ENCODE measurements around the gene FZD7.

Gene FZD7

DNA sequence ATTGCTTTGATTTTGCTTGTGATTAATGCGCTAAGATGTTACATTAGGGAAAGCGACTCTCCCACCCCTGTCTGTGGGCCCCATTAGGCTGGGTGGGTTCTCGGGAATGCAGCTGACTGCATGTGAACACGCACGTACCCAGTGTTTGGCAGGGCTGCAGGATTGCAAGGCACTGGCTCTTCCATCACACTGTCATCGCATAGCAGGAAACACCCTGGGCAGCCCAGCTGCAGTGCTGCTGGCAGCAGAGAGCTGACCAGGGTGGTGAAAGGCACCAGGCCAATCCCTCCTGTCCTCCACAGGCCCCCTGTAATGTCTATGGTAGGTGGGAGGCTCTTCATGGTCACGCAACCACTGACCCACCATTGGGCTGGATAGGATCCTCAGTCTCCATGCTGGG is 34.4 kb upstream of the FZD7 start:
- DNase-seq = no peak
- no peak overlapping the region for H3K4me3 ChIP-seq (ENCODE audit: low read length)
- H3K4me2 ChIP-seq (ENCODE audit: low read length) = no peak overlapping the region
- no peak overlapping the region for H3K27ac ChIP-seq (ENCODE audit: low read depth, low read length)
- no peak overlapping the region for H2BK5ac ChIP-seq (ENCODE audit: low read length)
- no peaks in the 10 kb centered on the region for H3K27me3 ChIP-seq (ENCODE audit: insufficient read depth, low read length, poor library complexity)
- no peaks in the 10 kb centered on the region for H3K36me3 ChIP-seq (ENCODE audit: control insufficient read depth, insufficient read depth, low read length)
- H2AK5ac ChIP-seq (ENCODE audit: low read length) = no peak overlapping the region
- no peaks in the 10 kb centered on the region for H3K79me1 ChIP-seq (ENCODE audit: low read length)
- H3K56ac ChIP-seq (ENCODE audit: low read length) = no peak overlapping the region
- H3K18ac ChIP-seq (ENCODE audit: low read length) = no peak overlapping the region
- WGBS (ENCODE audit: extremely low coverage, insufficient coverage, low lambda C conversion rate) = no CpG with 5 or more reads among the region's 7 CpGs
- no peak overlapping the region for H4K5ac ChIP-seq (ENCODE audit: low read length)
- H2BK120ac ChIP-seq (ENCODE audit: low read depth, low read length) = no peak overlapping the region
- no peaks in the 10 kb centered on the region for H3K79me2 ChIP-seq (ENCODE audit: control insufficient read depth, insufficient read depth, low read length)
- no peak overlapping the region for H3K23ac ChIP-seq (ENCODE audit: low read length)
- peaks cover 9% of the 10 kb centered on the region for H3K4me1 ChIP-seq (ENCODE audit: control insufficient read depth, low read depth, low read length)
- no peak overlapping the region for H3K9ac ChIP-seq (ENCODE audit: low read length)
- H4K8ac ChIP-seq (ENCODE audit: low read depth, low read length) = no peak overlapping the region
- no peak overlapping the region for H2BK15ac ChIP-seq (replicated peaks; ENCODE audit: low read depth)
- H3K4ac ChIP-seq (ENCODE audit: low read depth, low read length) = no peak overlapping the region

DNA sequence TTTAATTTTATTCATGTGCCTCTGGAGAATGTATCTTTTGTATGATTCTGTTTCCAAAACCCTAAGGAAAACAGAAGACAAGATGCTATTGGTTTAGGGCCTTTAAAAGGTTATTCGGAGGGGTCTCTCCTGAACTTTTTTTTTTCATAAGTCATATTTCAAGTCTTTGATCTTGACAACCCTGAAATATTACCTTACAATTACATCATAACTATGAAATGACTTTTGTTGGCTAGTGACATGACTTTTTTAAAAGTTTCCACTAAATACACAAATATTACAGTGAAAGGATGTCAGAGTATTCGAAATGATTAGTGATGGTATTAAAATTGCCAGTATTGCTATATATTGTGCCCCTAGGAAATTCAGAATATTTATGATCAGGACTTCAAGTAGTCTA is 31.8 kb upstream of the FZD7 start:
- Histone ChIP-seq H3K18ac (ENCODE audit: low read length) (no peak overlapping the region), H2AK5ac (ENCODE audit: low read length) (no peak overlapping the region), H3K36me3 (ENCODE audit: control insufficient read depth, insufficient read depth, low read length) (no peaks in the 10 kb centered on the region), H4K5ac (ENCODE audit: low read length) (no peak overlapping the region), H3K23ac (ENCODE audit: low read length) (no peak overlapping the region), H4K8ac (ENCODE audit: low read depth, low read length) (no peak overlapping the region), H3K27me3 (ENCODE audit: insufficient read depth, low read length, poor library complexity) (no peaks in the 10 kb centered on the region), H3K4me1 (ENCODE audit: control insufficient read depth, low read depth, low read length) (peaks cover under 1% of the 10 kb centered on the region), H3K79me1 (ENCODE audit: low read length) (no peaks in the 10 kb centered on the region), H3K56ac (ENCODE audit: low read length) (no peak overlapping the region), H3K9ac (ENCODE audit: low read length) (no peak overlapping the region), H3K79me2 (ENCODE audit: control insufficient read depth, insufficient read depth, low read length) (no peaks in the 10 kb centered on the region), H2BK15ac (replicated peaks; ENCODE audit: low read depth) (no peak overlapping the region), H3K4me2 (ENCODE audit: low read length) (no peak overlapping the region), H2BK5ac (ENCODE audit: low read length) (no peak overlapping the region), H3K27ac (ENCODE audit: low read depth, low read length) (no peak overlapping the region), H3K4me3 (ENCODE audit: low read length) (no peak overlapping the region), H2BK120ac (ENCODE audit: low read depth, low read length) (no peak overlapping the region), H3K4ac (ENCODE audit: low read depth, low read length) (no peak overlapping the region)
- no peak for DNase-seq
- WGBS (ENCODE audit: extremely low coverage, insufficient coverage, low lambda C conversion rate) = no CpG with 5 or more reads among the region's 2 CpGs

GRCh38 chr2:202002381-202002780 is 31.3 kb upstream of the FZD7 start:
- Histone ChIP-seq H3K27me3 (ENCODE audit: insufficient read depth, low read length, poor library complexity) (no peaks in the 10 kb centered on the region), H3K4ac (ENCODE audit: low read depth, low read length) (no peak overlapping the region), H3K9ac (ENCODE audit: low read length) (no peak overlapping the region), H3K4me1 (ENCODE audit: control insufficient read depth, low read depth, low read length) (no peaks in the 10 kb centered on the region), H3K79me1 (ENCODE audit: low read length) (no peaks in the 10 kb centered on the region), H2BK5ac (ENCODE audit: low read length) (no peak overlapping the region), H3K4me2 (ENCODE audit: low read length) (no peak overlapping the region), H2BK15ac (replicated peaks; ENCODE audit: low read depth) (no peak overlapping the region), H3K79me2 (ENCODE audit: control insufficient read depth, insufficient read depth, low read length) (no peaks in the 10 kb centered on the region), H3K36me3 (ENCODE audit: control insufficient read depth, insufficient read depth, low read length) (no peaks in the 10 kb centered on the region), H4K8ac (ENCODE audit: low read depth, low read length) (no peak overlapping the region), H4K5ac (ENCODE audit: low read length) (no peak overlapping the region), H3K4me3 (ENCODE audit: low read length) (no peak overlapping the region), H3K27ac (ENCODE audit: low read depth, low read length) (no peak overlapping the region), H2BK120ac (ENCODE audit: low read depth, low read length) (no peak overlapping the region), H3K18ac (ENCODE audit: low read length) (no peak overlapping the region), H3K56ac (ENCODE audit: low read length) (no peak overlapping the region), H3K23ac (ENCODE audit: low read length) (no peak overlapping the region), H2AK5ac (ENCODE audit: low read length) (no peak overlapping the region)
- WGBS (ENCODE audit: extremely low coverage, insufficient coverage, low lambda C conversion rate) = no CpG with 5 or more reads among the region's 6 CpGs
- no peak for DNase-seq

GRCh38 chr2:202005272-202005887 is 28.3 kb upstream of the FZD7 start:
- H4K5ac ChIP-seq (ENCODE audit: low read length) = no peak overlapping the region

DNA sequence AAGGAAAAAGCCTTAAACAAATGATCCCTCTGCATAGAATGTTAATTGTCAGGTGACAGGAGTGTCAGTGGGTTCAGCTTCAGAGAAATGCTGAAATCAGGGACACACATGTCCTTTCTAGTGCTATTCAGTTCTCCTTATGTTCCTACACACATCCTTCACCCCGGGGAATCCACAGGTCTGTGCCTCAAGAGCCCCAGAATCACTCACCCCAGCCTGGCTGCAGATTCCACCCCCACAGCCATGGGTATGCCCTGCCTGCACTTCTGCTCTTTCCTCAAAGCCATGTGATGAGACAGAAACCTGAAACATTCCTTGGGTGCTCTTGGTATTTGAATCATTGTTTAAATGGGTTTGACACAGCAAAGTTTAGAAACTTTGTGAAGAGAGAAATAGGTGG is 27.4 kb upstream of the FZD7 start:
- Histone ChIP-seq H3K36me3 (ENCODE audit: control insufficient read depth, insufficient read depth, low read length) (no peaks in the 10 kb centered on the region), H4K8ac (ENCODE audit: low read depth, low read length) (no peak overlapping the region), H3K4me1 (ENCODE audit: control insufficient read depth, low read depth, low read length) (no peaks in the 10 kb centered on the region), H3K4ac (ENCODE audit: low read depth, low read length) (no peak overlapping the region), H3K9ac (ENCODE audit: low read length) (no peak overlapping the region), H2AK5ac (ENCODE audit: low read length) (no peak overlapping the region), H3K23ac (ENCODE audit: low read length) (no peak overlapping the region), H3K4me2 (ENCODE audit: low read length) (no peak overlapping the region), H4K5ac (ENCODE audit: low read length) (no peak overlapping the region), H2BK120ac (ENCODE audit: low read depth, low read length) (no peak overlapping the region), H3K27ac (ENCODE audit: low read depth, low read length) (no peak overlapping the region), H2BK5ac (ENCODE audit: low read length) (no peak overlapping the region), H3K18ac (ENCODE audit: low read length) (no peak overlapping the region), H3K27me3 (ENCODE audit: insufficient read depth, low read length, poor library complexity) (no peaks in the 10 kb centered on the region), H3K79me2 (ENCODE audit: control insufficient read depth, insufficient read depth, low read length) (no peaks in the 10 kb centered on the region), H3K56ac (ENCODE audit: low read length) (peak overlapping the region; percentile 30), H2BK15ac (replicated peaks; ENCODE audit: low read depth) (no peak overlapping the region), H3K4me3 (ENCODE audit: low read length) (no peak overlapping the region), H3K79me1 (ENCODE audit: low read length) (no peaks in the 10 kb centered on the region)
- WGBS (ENCODE audit: extremely low coverage, insufficient coverage, low lambda C conversion rate) = no CpG with 5 or more reads among the region's 1 CpG
- DNase-seq = no peak

More at GRCh38 chr2:202005272-202005887, 28.3 kb upstream of the FZD7 start:
- no peak for DNase-seq
- no peak overlapping the region for H4K8ac ChIP-seq (ENCODE audit: low read depth, low read length)
- no peak overlapping the region for H2BK5ac ChIP-seq (ENCODE audit: low read length)
- no peak overlapping the region for H2BK15ac ChIP-seq (replicated peaks; ENCODE audit: low read depth)
- H3K27me3 ChIP-seq (ENCODE audit: insufficient read depth, low read length, poor library complexity) = no peaks in the 10 kb centered on the region
- H3K27ac ChIP-seq (ENCODE audit: low read depth, low read length) = no peak overlapping the region
- H3K9ac ChIP-seq (ENCODE audit: low read length) = no peak overlapping the region
- H3K36me3 ChIP-seq (ENCODE audit: control insufficient read depth, insufficient read depth, low read length) = no peaks in the 10 kb centered on the region
- H2AK5ac ChIP-seq (ENCODE audit: low read length) = no peak overlapping the region
- no CpG with 5 or more reads among the region's 3 CpGs for WGBS (ENCODE audit: extremely low coverage, insufficient coverage, low lambda C conversion rate)
- no peak overlapping the region for H3K4me2 ChIP-seq (ENCODE audit: low read length)
- H3K4ac ChIP-seq (ENCODE audit: low read depth, low read length) = peak overlapping the region; percentile 48
- no peak overlapping the region for H2BK120ac ChIP-seq (ENCODE audit: low read depth, low read length)
- no peak overlapping the region for H3K23ac ChIP-seq (ENCODE audit: low read length)
- H3K79me1 ChIP-seq (ENCODE audit: low read length) = no peaks in the 10 kb centered on the region
- H3K56ac ChIP-seq (ENCODE audit: low read length) = no peak overlapping the region
- H3K18ac ChIP-seq (ENCODE audit: low read length) = no peak overlapping the region
- H3K4me1 ChIP-seq (ENCODE audit: control insufficient read depth, low read depth, low read length) = no peaks in the 10 kb centered on the region
- no peak overlapping the region for H3K4me3 ChIP-seq (ENCODE audit: low read length)
- H3K79me2 ChIP-seq (ENCODE audit: control insufficient read depth, insufficient read depth, low read length) = no peaks in the 10 kb centered on the region

All from mesendoderm (in vitro differentiated cells).